ENCODE results near the gene KRR1.

- TF ChIP-seq, protein P1, sequence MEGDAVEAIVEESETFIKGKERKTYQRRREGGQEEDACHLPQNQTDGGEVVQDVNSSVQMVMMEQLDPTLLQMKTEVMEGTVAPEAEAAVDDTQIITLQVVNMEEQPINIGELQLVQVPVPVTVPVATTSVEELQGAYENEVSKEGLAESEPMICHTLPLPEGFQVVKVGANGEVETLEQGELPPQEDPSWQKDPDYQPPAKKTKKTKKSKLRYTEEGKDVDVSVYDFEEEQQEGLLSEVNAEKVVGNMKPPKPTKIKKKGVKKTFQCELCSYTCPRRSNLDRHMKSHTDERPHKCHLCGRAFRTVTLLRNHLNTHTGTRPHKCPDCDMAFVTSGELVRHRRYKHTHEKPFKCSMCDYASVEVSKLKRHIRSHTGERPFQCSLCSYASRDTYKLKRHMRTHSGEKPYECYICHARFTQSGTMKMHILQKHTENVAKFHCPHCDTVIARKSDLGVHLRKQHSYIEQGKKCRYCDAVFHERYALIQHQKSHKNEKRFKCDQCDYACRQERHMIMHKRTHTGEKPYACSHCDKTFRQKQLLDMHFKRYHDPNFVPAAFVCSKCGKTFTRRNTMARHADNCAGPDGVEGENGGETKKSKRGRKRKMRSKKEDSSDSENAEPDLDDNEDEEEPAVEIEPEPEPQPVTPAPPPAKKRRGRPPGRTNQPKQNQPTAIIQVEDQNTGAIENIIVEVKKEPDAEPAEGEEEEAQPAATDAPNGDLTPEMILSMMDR (conservative IDR thresholded peaks at IDR 0.05), result no peak
- TF ChIP-seq EZH2 (IDR thresholded peaks at IDR 0.05; ENCODE audit: low read depth), result no peak
Observed at GRCh38 chr12:75482646-75483045, 28.8 kb downstream of the KRR1 start.

All from PC-9 (cell line).